ENCODE results near the gene SPATA12.

GRCh38 chr3:57069503-57069902, 9.0 kb downstream of the SPATA12 start:
- TF ChIP-seq, protein P1, sequence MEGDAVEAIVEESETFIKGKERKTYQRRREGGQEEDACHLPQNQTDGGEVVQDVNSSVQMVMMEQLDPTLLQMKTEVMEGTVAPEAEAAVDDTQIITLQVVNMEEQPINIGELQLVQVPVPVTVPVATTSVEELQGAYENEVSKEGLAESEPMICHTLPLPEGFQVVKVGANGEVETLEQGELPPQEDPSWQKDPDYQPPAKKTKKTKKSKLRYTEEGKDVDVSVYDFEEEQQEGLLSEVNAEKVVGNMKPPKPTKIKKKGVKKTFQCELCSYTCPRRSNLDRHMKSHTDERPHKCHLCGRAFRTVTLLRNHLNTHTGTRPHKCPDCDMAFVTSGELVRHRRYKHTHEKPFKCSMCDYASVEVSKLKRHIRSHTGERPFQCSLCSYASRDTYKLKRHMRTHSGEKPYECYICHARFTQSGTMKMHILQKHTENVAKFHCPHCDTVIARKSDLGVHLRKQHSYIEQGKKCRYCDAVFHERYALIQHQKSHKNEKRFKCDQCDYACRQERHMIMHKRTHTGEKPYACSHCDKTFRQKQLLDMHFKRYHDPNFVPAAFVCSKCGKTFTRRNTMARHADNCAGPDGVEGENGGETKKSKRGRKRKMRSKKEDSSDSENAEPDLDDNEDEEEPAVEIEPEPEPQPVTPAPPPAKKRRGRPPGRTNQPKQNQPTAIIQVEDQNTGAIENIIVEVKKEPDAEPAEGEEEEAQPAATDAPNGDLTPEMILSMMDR (conservative IDR thresholded peaks at IDR 0.05; ENCODE audit: low read depth, low read length) = no peak
- no peak for TF ChIP-seq EZH2 (IDR thresholded peaks at IDR 0.05; ENCODE audit: borderline replicate concordance, low read depth, low read length, poor library complexity, severe bottlenecking)
